NCI-H460 (cell line): ENCODE measurements around the gene CALML5. TPM values are rescaled to one million over a fixed set of nuclear protein-coding genes. Genes with fewer than 3 reads are reported as not detected.

Source experiments
- DNase-seq: peaks from one replicate; pipeline ENCODE4 v3.0.0-alpha.2; 2016; ENCODE audit warnings: low read depth; ENCODE audit errors: extremely low read depth
- total RNA-seq: library from RNA; depleted of rRNA; stranded (reverse); fragments of >200 nt; shearing (Covaris generic); gene quantifications from 2 replicates; pipeline ENCODE4 v1.2.3, GENCODE V29; 2014

CALML5 gene
- total RNA-seq, 1 experiment from 2014 or later: not detected

DNA sequence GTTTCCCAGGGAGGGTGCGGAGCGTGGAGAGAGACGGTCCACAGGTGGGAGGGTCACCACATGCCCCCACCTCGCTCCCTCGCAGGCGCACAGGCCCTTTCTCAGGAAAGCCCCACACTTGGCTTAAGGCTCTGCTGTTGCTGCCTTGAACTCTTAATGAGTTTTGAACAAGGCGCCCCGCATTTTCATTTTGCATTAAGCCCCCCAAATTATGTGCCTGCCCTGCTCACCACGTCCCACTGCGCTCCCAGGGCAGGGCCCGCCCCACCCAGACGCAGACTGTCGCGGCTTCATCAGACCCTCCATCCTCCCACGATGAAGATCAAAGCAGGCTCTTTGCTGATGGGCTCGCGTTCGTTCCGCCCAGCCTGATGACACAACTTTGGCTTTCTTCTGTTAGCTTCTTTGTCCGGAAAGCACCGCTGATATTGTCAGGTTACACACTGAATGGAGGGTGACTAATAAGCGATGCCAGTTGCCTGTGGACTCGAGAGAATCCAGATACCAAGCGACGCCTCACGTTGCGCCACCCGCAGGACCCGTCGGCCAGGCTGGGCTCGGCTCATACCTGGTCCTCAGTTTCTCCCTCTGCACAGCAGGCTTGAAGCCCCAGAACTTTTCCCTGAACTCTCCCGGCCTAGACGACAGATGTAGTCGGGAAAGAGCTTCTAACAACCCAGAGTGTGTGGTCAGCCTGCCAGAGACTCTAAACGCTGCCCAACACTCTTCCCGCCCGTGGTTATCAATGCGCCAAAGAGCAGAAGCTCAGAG lies 34.9 kb upstream of the CALML5 start:
- DNase-seq: no peak

GRCh38 chr10:5533098-5533731 lies 33.8 kb upstream of the CALML5 start:
- DNase-seq: no peak

DNA sequence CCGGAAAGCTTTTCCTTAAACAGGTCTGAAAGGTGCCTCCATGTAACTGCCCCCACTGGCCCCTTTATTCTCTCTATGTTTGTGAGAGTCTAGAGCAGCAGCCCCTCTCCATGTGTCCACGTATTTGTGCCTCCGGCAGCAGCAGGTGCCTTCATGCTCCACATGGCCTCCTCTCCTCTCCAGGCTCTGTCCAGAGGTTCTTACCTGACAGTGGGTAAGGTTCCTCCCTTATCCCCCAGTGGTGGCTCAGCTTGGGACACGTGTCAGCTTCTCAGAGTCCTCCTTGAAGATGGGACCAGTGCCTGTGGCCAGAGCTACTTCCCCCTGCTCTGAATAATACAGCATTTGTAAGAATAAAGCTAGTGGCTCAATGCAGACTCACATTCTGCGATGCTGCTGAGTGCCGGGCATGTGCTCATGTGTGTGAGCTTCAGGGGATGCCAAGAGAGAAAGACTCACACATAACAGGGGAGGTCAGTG lies 33.3 kb upstream of the CALML5 start:
- DNase-seq: no peak

DNA sequence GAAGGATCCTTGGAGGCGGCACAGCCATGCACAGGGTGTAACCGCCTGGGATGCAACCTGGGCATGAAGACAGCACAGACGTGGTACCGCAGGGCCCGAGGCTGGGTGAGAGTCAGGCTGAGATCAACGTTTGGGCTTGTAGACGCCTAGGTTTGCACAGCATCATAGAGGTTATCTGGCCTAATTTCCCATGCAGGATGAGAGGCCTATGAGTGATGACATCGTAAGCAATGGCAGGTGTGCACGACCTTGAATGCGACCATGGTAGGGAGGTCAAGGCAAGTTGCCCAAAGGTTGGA lies 32.9 kb upstream of the CALML5 start:
- no peak for DNase-seq

DNA sequence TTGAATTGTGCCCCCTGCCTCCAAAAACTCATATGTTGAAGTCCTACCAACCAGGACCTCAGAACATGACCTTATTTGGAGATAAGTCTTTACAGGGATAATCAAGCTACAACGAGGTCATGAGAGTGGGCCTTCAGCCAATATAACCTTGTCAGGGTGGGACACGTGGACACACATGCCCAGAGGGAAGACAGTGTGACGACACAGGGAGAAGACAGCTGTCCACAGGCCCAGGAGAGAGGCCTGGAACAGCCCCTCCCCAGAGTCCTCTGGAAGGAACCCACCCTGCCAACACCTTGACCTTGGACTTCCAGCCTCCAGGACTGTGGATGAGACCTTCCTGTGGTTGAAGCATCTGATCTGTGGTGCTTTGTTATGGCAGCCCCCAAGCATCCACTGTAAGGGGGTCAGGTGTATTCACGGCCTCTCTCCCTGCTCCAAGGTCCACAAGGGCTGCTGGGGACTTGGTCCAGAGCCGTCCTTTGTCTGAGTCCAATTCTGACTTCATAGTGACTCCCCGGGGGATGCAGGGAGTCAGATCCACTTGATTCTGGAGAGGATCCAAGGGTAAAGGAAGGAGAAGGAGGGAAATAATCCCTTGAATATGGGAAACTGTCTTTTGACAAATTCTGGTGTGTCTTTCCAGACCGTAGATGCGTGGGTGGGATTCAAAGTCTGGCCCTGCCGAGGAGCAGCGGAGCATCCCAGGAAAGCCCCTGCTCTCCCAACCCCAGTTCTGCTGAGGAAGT lies 32.4 kb upstream of the CALML5 start:
- no peak for DNase-seq

DNA sequence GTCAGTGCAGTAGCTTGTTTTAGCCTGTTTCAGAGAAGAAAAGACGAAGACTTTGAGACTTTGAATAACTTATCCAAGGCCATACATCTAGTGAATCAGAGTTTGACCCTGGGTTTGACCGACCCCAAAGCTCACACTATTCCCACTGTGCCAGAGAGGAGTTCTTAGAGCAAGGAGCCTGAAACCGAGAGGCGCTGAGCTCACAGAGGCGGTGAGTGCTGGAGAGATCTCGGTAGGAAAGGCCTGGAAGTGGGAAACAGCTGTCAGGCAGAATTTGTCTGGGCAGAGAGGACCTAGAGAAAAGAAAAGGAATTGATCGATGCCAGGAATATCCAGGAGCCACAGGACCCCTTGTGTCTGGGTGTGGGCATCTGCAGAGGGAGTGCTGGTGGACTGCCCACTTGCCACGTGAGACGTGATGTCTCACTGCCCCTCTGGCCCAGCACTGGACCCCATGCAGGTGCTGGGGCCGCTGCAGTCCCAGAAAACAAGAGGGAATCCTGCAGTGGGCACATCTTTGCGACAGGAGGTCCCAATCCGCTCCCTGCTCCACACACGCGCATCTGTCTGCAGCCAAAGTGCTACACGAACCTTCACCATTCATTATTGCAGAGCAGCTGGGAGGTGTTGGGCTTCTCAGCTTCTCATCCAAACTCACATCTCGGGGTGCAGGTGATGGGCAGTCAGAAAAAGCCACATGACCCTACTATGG lies 31.6 kb upstream of the CALML5 start:
- DNase-seq: no peak

- no peak for DNase-seq
Measured at GRCh38 chr10:5530412-5530806, 31.0 kb upstream of the CALML5 start.

DNA sequence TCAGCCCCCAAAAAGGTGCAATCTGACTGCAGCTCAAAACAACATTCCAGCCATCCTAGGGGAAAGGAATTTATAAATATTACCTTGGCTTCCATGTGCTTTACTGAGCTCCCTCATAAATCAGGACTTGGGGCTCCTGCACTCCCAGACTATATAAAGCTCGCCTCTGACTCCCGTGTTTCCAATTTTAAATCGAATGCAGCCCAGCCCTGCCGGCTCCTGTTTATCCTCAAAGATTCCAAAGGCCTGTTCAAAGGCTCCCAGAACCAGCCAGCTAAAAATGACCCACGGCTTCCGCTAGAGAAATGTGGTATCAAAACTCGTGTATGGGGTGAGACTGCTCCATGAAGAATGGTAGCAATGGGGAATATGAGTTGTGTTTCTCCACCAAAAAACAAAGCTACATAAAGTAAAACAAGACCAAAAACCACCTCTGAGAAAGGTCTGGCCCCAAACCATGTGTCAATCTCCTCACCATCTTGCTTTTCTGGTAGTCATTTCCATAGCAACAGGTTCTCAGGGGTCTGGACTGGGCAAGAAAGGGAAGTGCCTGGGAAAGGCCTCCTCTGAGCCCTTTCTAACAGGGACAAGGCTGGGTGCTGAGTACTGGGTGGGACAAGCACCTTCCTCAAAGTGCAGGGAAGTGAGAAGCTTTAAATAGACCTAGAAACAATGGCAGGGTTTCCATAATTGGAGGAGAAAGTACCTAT lies 30.5 kb upstream of the CALML5 start:
- no peak for DNase-seq

DNA sequence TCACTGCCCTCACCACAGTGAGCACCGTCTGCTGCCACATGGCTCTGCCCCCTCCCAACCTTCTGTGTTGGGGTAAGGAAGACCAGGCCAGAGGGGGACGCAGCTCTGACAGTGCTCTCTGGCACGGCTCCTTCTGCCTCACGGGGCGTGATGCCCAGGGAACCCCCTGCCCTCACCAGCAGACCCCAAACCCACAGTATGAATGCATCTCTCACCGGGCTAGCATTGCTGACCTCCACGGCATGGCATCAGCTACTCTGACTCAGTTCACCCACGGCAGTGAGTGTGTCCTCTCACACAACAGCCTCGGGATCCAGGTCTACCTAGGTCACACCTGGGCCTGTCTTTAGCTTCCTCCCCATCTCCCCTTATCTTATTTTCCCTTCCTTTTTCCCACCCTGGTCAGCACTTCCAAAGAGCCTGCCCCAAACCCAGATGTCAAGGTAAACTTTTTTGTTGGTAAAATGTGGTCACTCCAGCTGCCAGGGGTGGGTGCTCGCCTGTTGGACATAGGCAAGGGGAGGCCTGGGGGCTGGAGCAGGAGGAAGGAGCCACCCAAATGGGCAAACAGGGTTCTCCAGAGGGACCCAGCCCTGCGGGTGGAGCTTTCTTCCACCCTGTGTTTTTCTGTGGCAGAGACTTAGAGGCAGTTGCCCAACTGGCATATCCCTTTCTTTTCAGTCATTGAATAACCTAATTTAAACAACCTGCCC lies 29.8 kb upstream of the CALML5 start:
- DNase-seq: no peak

DNA sequence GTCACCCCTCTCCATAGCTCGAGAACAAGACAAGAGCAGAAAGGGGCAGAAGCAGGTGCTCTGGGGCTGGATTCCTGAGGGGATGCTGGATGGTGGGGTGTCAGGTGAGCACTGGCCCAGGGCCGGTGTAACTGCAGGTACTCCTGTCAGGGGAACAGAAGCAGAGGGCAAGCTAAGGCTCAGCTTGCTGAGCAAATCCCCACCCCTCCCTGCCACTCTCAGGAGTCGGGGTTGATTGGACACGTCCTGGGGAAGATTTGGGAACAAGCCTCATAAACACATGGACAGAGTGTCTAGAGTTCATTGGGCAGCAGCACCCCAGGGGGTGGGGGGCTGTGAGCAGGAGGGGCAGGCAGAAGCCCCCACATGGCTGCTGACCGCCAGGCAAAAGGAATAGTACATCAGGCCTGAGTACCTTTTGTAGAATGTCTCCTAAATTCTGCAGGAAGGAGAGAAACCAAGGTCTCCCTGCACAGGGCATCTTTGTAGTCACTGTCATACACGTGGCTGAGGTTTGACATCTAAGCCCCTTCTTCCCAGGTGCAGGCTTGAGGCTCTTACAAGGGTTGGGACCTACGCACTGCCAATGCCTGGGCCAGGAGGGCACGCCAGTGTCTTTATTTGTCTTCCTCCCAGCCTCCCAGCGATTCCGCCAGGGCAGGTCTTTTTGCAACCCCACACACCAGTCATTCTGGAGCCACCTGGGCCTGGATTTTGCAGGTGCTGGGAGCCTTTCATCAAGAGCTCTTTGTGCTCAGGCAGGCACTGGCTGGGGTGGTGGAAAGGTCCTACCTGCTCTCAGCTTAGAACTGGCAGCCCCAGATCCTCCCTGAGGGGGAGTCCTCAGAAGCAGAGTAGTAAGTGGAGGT lies 28.2 kb upstream of the CALML5 start:
- DNase-seq: no peak

DNA sequence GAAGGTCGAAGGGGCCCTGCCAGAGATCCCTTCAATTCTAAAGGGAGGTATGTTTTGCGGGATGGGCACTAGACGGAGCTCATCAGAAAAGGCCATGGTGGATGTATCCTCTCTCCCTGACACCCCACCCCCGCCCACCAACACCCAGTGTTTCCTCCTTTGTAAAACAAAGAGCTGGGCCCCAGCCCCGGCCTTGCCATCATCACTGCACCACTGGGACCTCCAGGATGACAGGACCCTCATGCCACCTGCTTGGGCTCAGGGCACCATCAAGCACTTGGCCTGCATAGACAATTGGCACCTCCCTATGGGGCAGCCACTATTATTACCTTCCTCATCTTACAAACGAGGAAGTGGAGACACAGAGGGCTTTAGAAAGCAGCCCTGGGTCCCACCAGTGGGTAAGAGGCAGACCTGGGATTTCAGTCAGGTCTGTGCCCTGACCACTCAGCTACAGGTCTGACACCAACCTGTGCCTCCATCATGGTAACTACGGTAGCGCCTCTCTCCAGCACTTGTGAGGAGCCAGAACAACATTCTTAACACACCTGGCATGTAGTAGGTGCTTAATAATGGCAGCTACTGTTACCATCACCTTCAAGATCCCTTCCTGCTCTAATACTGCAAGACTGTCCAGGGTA lies 27.4 kb upstream of the CALML5 start:
- no peak for DNase-seq

- no peak for DNase-seq
Measured at GRCh38 chr10:5525561-5526341, 26.4 kb upstream of the CALML5 start.

- DNase-seq: no peak
Measured at GRCh38 chr10:5524641-5525560, 25.5 kb upstream of the CALML5 start, which contains the start of gene CALML3. CALML3 (plus strand) TSS chr10:5524961; CDS start chr10:5525086, 125 bp downstream.

GRCh38 chr10:5523796-5524574 lies 24.6 kb upstream of the CALML5 start:
- DNase-seq: no peak

DNA sequence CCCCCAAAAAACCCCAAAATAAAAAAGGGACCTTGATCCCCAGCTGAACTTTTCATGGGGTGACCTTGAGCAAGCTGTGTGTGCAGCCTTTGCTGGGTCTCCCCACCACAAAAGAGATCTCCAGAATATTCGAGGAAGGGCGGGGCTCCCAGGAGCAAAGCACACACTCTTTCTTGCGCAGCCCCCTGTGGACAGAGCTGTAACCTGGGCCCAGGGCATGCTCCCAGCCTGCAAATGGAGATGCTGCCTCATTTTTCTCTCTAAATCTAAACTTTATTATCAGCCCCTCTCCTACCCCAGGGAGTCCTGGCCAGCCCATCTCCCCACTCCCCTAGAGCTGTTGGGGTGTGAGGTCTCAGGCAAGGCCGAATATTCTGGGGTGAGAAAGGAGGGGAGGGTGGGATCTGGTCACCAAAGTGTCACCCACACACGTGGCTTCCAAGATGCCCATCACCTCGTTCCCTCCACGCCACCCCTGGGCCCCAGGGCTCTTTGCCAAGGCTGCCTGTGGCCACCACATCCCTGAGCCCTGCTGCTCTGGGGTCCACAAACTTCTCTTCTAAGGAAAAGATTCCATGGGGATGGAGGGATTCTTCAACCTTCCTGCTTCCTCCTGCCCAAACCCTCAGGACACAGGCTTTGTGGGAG lies 23.7 kb upstream of the CALML5 start:
- no peak for DNase-seq
